Chondrocyte (in vitro differentiated cells): Measurements from ENCODE around the gene LDB2. TPM values are rescaled to one million over a fixed set of nuclear protein-coding genes. Genes with fewer than 3 reads are reported as not detected.

Experiments
- DNase-seq: peaks from one replicate; pipeline ENCODE4 v3.0.0; 2021; ENCODE audit warnings: mixed read lengths, low spot score
- H3K27ac Mint-ChIP-seq: one replicate; pipeline ENCODE4 v1.8.0; 2021; ENCODE audit warnings: mild to moderate bottlenecking, moderate library complexity, mixed read lengths; ENCODE audit not compliant: unreplicated experiment
- H3K27me3 Mint-ChIP-seq: 2 replicates; pipeline ENCODE4 v1.8.0; 2021; ENCODE audit warnings: low read depth, mixed read lengths
- H3K36me3 Mint-ChIP-seq: 2 replicates; pipeline ENCODE4 v1.8.0; 2021; ENCODE audit warnings: low read depth, mixed read lengths
- H3K4me1 Mint-ChIP-seq: 2 replicates; pipeline ENCODE4 v1.8.0; 2021; ENCODE audit warnings: low read depth, mild to moderate bottlenecking, mixed read lengths
- H3K4me3 Mint-ChIP-seq: one replicate; pipeline ENCODE4 v1.8.0; 2021; ENCODE audit warnings: mild to moderate bottlenecking, moderate library complexity, mixed read lengths; ENCODE audit not compliant: unreplicated experiment
- H3K9me3 Mint-ChIP-seq: 2 replicates; pipeline ENCODE4 v1.8.0; 2021; ENCODE audit warnings: low read depth, mixed read lengths
- total RNA-seq: library from RNA; stranded (reverse); gene quantifications from 3 replicates; pipeline ENCODE4 v1.2.1, GENCODE V29; 2021
- TF ChIP-seq, protein P1 (sequence below): fragments of 200-600 bp; sonication (generic); IDR thresholded peaks from 2 replicates; pipeline ENCODE4 v1.5.0; 2021; ENCODE audit warnings: antibody characterized with exemption, mild to moderate bottlenecking, moderate library complexity

Gene LDB2
- total RNA-seq, 1 donor from 2014 or later: 2.0 TPM

DNA sequence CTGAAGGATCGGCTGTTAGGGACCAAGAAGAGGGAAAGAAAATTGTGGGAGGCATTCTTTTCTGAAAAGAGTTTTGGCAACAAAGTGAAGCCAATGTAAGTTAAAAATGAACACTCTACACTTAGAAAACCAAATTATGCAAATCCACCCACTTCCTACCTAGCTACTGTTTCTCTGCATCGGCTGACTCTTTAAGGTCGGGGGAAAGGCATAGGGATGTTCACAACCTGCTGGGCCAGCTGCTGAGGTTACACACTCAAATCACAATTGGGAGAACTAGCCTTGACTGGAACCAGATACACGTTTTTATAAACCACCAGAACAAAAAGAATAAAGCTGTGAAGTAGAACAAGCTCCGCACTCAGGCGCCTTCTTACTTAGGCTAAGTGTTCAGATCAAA, 165.7 kb downstream of the LDB2 start:
- Mint-ChIP-seq H3K4me1 (peaks cover 3% of the 10 kb centered on the region), H3K27me3 (peaks cover 2% of the 10 kb centered on the region), H3K27ac (no peak overlapping the region), H3K9me3 (no peaks in the 10 kb centered on the region), H3K4me3 (no peak overlapping the region), H3K36me3 (no peaks in the 10 kb centered on the region)
- DNase-seq: no peak
- TF ChIP-seq, protein P1, sequence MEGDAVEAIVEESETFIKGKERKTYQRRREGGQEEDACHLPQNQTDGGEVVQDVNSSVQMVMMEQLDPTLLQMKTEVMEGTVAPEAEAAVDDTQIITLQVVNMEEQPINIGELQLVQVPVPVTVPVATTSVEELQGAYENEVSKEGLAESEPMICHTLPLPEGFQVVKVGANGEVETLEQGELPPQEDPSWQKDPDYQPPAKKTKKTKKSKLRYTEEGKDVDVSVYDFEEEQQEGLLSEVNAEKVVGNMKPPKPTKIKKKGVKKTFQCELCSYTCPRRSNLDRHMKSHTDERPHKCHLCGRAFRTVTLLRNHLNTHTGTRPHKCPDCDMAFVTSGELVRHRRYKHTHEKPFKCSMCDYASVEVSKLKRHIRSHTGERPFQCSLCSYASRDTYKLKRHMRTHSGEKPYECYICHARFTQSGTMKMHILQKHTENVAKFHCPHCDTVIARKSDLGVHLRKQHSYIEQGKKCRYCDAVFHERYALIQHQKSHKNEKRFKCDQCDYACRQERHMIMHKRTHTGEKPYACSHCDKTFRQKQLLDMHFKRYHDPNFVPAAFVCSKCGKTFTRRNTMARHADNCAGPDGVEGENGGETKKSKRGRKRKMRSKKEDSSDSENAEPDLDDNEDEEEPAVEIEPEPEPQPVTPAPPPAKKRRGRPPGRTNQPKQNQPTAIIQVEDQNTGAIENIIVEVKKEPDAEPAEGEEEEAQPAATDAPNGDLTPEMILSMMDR: no peak

DNA sequence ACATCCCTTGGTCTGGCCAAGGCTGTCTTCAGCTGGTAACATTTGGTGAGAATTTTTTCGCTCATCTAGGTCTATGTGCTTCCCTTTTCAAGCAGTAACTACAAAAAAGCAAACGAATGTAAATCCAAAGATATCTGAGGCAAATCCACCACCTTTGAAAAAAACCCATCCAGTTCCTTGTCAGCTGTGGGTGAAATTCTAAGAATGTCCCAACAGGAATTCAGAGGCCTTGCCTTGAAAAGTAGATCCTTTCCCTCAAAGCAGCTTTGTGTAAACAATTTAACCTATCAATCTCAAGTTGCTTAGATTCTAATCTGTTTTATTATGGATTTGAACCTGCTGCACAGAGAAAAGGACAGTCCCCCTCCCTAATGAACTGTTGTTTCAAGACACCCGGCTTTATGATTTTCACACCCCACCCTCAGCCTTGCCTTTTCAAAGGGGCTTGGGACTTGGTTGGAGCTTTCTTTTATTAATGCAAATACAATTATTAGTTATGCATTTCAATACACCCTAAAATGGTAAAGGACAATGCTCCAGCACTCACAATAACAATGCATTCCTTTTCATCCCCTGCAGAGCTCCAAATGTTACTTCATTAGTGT, 166.6 kb downstream of the LDB2 start:
- TF ChIP-seq, protein P1: no peak
- DNase-seq: no peak
- peaks cover 2% of the 10 kb centered on the region for H3K27me3 Mint-ChIP-seq
- H3K27ac Mint-ChIP-seq: no peak overlapping the region
- H3K4me1 Mint-ChIP-seq: peaks cover 3% of the 10 kb centered on the region
- no peaks in the 10 kb centered on the region for H3K9me3 Mint-ChIP-seq
- no peaks in the 10 kb centered on the region for H3K36me3 Mint-ChIP-seq
- no peak overlapping the region for H3K4me3 Mint-ChIP-seq

DNA sequence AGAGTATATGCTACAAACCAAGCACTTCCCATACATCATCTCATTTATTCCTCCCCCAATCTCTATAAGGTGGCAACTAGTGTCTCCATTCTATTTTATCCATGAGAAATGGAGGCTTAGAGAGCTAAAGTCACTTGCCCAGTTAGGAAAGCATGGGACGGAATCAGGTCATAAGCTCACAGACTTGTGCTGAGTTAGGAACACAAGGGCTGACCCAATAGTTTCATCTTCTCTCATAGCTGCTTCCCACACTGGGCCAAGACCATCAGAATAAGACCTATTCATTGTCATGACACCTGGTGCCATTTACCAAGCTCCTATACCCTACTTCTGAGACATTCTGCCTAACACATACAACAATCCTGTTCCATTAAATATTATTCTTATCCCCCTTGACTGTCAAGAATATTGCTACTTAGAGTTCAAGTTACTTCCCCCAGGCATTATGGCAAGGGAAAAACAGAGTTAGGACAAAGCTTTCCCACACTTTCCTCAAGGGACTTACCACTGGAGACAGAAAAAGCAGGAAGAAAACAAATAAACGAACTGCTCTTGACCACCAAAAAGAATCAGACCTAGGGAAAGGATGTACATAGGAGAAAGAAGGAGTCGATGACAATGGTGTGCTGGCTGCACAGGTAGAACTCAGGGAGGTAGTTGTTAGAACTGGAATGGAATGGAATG, 167.8 kb downstream of the LDB2 start:
- TF ChIP-seq, protein P1: no peak
- Mint-ChIP-seq H3K4me3 (no peak overlapping the region), H3K36me3 (no peaks in the 10 kb centered on the region), H3K27me3 (peaks cover 2% of the 10 kb centered on the region), H3K9me3 (no peaks in the 10 kb centered on the region), H3K4me1 (peaks cover 3% of the 10 kb centered on the region), H3K27ac (no peak overlapping the region)
- no peak for DNase-seq

DNA sequence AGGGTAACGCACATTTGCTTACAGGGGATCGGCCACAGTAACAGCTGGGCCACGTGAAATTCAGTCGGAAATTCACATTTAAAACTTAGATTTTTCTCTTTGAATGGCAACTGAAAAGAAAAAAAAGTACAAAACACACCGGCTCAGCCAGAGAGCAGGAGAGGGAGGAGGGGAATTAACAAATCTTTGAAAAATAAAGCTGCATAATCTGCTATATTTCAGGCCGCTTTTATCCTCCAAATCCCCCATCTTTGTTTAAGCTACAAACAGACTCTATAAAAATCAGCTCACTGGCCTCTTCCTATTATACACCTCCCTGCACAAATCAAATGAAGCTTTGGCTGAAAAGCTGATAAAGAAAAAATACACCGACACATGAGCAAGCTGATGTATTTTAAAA, 169.1 kb downstream of the LDB2 start:
- no peak for DNase-seq
- no peak overlapping the region for H3K4me3 Mint-ChIP-seq
- H3K27me3 Mint-ChIP-seq: peaks cover 2% of the 10 kb centered on the region
- H3K36me3 Mint-ChIP-seq: no peaks in the 10 kb centered on the region
- TF ChIP-seq, protein P1: no peak
- H3K27ac Mint-ChIP-seq: no peak overlapping the region
- H3K4me1 Mint-ChIP-seq: peaks cover 3% of the 10 kb centered on the region
- H3K9me3 Mint-ChIP-seq: peaks cover 6% of the 10 kb centered on the region

DNA sequence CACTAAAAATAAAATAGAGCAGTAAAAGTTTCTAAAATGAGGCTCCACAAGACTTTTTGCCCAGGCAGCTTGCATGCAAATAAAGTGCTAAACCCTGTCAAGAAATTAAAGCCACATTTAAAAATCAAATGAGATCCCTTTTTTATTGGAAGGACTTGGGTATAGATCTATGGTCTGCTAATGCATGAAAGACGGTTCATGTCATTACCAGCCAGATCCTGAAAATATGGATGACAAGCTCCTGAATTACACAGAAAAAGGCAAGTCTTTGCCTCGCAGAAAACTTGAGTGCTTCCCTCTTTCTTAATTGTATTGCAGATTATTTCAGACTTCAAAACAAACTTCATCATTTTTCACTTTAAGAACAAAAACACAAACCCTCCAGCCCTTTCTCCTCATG, 169.6 kb downstream of the LDB2 start:
- TF ChIP-seq, protein P1: no peak
- H3K4me1 Mint-ChIP-seq: peaks cover 3% of the 10 kb centered on the region
- DNase-seq: no peak
- H3K27ac Mint-ChIP-seq: no peak overlapping the region
- no peak overlapping the region for H3K4me3 Mint-ChIP-seq
- no peaks in the 10 kb centered on the region for H3K36me3 Mint-ChIP-seq
- peaks cover 6% of the 10 kb centered on the region for H3K9me3 Mint-ChIP-seq
- peaks cover 2% of the 10 kb centered on the region for H3K27me3 Mint-ChIP-seq
